ENCODE data around the gene LGMN. TPM values are rescaled to one million over a fixed set of nuclear protein-coding genes. Genes with fewer than 3 reads are reported as not detected.
"Not testable (repeated sequence)": the region's sequence is repeated elsewhere in the genome, so short reads cannot be mapped to it uniquely, and the experiment has no call there.

LGMN gene
- polyA plus RNA-seq, 1 of the 3 experiments (the other 2 are of a cell fraction), result 76.3 TPM

- Histone ChIP-seq H4K20me1 (ENCODE audit: insufficient read depth) (no peaks in the 10 kb centered on the region), H3K4me3 (ENCODE audit: low read depth in 2 of 2, low read length in 1 of 2) (no peak overlapping the region), H3F3A (replicated peaks; ENCODE audit: insufficient read depth) (no peaks in the 10 kb centered on the region), H3K79me2 (ENCODE audit: insufficient read depth) (no peaks in the 10 kb centered on the region), H3K9ac (no peak overlapping the region), H3K4me2 (no peak overlapping the region), H3K36me3 (replicated peaks in 1 of 2; ENCODE audit: control insufficient read depth in 1 of 2, insufficient read depth in 2 of 2, low read length in 1 of 2) (no peaks in the 10 kb centered on the region), H3K4me1 (ENCODE audit: control insufficient read depth in 1 of 2, insufficient read depth in 2 of 2, low read depth in 1 of 2, low read length in 1 of 2) (no peaks in the 10 kb centered on the region), H3K27ac (ENCODE audit: low read depth in 2 of 2, low read length in 1 of 2) (no peak overlapping the region), H3K9me2 (no peaks in the 10 kb centered on the region), H3K9me3 (no peaks in the 10 kb centered on the region), H3K27me3 (ENCODE audit: insufficient read depth) (no peaks in the 10 kb centered on the region), H2AFZ (ENCODE audit: low read depth) (no peak overlapping the region)
- TF ChIP-seq PBX3 (IDR thresholded peaks at IDR 0.05), result no peak
- no peak for TF ChIP-seq USF1 (IDR thresholded peaks at IDR 0.05; ENCODE audit: borderline replicate concordance, low read depth)
- TF ChIP-seq MXI1 (IDR thresholded peaks at IDR 0.05; ENCODE audit: low read depth, low read length), result no peak
- TF ChIP-seq IRF3 (IDR thresholded peaks at IDR 0.05; ENCODE audit: low read depth, low read length), result no peak
- no peak for TF ChIP-seq CHD2 (IDR thresholded peaks at IDR 0.05; ENCODE audit: low read length, partially characterized antibody)
- no peak for TF ChIP-seq FOSL2 (IDR thresholded peaks at IDR 0.05; ENCODE audit: borderline replicate concordance, low read depth)
- no peak for TF ChIP-seq TCF12 (IDR thresholded peaks at IDR 0.05)
- no peak for TF ChIP-seq GATA2 (CRISPR knock-in tag; IDR thresholded peaks at IDR 0.05)
- TF ChIP-seq RAD21 (IDR thresholded peaks at IDR 0.05; ENCODE audit: low read length), result no peak
- no peak for TF ChIP-seq RFX5 (IDR thresholded peaks at IDR 0.05; ENCODE audit: low read length)
- ChIA-PET POLR2A (no interaction called here), CTCF (interaction anchor here (0.6 to 0.8 kb wide), 3 partner anchors 18 to 783 kb away, joined by 3 to 4 read pairs (median 3); no protein-coding TSS in a partner anchor)
- DNase-seq, result no peak
- WGBS (ENCODE audit: low lambda C conversion rate), result 73% methylated on average over 5 of the region's 5 CpGs
Measured at GRCh38 chr14:92768795-92769194, 20.4 kb upstream of the LGMN start.

- H3K9me2 ChIP-seq; H3K36me3 ChIP-seq (replicated peaks in 1 of 2; ENCODE audit: control insufficient read depth in 1 of 2, insufficient read depth in 2 of 2, low read length in 1 of 2); H3K9me3 ChIP-seq; DNase-seq; H3K27ac ChIP-seq (ENCODE audit: low read depth in 2 of 2, low read length in 1 of 2); H3K79me2 ChIP-seq (ENCODE audit: insufficient read depth); H3K4me1 ChIP-seq (ENCODE audit: control insufficient read depth in 1 of 2, insufficient read depth in 2 of 2, low read depth in 1 of 2, low read length in 1 of 2); H3K9ac ChIP-seq; H4K20me1 ChIP-seq (ENCODE audit: insufficient read depth); H3K4me3 ChIP-seq (ENCODE audit: low read depth in 2 of 2, low read length in 1 of 2); H3K27me3 ChIP-seq (ENCODE audit: insufficient read depth); H3K4me2 ChIP-seq; POLR2A ChIA-PET; H3F3A ChIP-seq (replicated peaks; ENCODE audit: insufficient read depth); H2AFZ ChIP-seq (ENCODE audit: low read depth): not testable (repeated sequence)
- WGBS (ENCODE audit: low lambda C conversion rate), result 75% methylated on average over 1 of the region's 1 CpG
- CTCF ChIA-PET, result interaction anchor here (0.7 to 0.8 kb wide), 2 partner anchors 17 to 63 kb away, joined by 3 to 4 read pairs; no protein-coding TSS in a partner anchor
Measured at GRCh38 chr14:92768236-92768635, 19.8 kb upstream of the LGMN start.

- H3K27ac ChIP-seq (ENCODE audit: low read depth in 2 of 2, low read length in 1 of 2); H3K9me3 ChIP-seq; H3K27me3 ChIP-seq (ENCODE audit: insufficient read depth); H2AFZ ChIP-seq (ENCODE audit: low read depth); H4K20me1 ChIP-seq (ENCODE audit: insufficient read depth); H3K9me2 ChIP-seq; H3F3A ChIP-seq (replicated peaks; ENCODE audit: insufficient read depth); H3K79me2 ChIP-seq (ENCODE audit: insufficient read depth); H3K36me3 ChIP-seq (replicated peaks in 1 of 2; ENCODE audit: control insufficient read depth in 1 of 2, insufficient read depth in 2 of 2, low read length in 1 of 2); H3K4me1 ChIP-seq (ENCODE audit: control insufficient read depth in 1 of 2, insufficient read depth in 2 of 2, low read depth in 1 of 2, low read length in 1 of 2); DNase-seq; H3K4me2 ChIP-seq; H3K9ac ChIP-seq; POLR2A ChIA-PET; H3K4me3 ChIP-seq (ENCODE audit: low read depth in 2 of 2, low read length in 1 of 2): not testable (repeated sequence)
- CTCF ChIA-PET, result interaction anchor here (1.0 to 1.6 kb wide), 3 partner anchors 74 to 79 kb away, joined by 3 to 5 read pairs (median 3); no protein-coding TSS in a partner anchor
- WGBS (ENCODE audit: low lambda C conversion rate), result 50% methylated on average over 4 of the region's 5 CpGs
Measured at GRCh38 chr14:92763666-92764631, 15.5 kb upstream of the LGMN start.
